HEK293 (cell line): ENCODE measurements around the gene MED14.
A peak's percentile ranks its signal among the peaks of the same experiment; 100 is the strongest.

Experiments
- CTCF ChIA-PET: fragments of 350-600 bp; formaldehyde crosslinking; extraction: SDS; loops from one replicate; lab custom pipeline; 2021; ENCODE audit warnings: antibody characterized with exemption; lab: Yijun Ruan, JAX
- POLR2A ChIA-PET: fragments of 300-600 bp; formaldehyde crosslinking; extraction: SDS; loops from one replicate; lab custom pipeline; 2020; ENCODE audit warnings: antibody characterized with exemption, inconsistent platforms; lab: Yijun Ruan, JAX
- H3K27ac ChIP-seq: fragments of 200-500 bp; sonication (Bioruptor generic); 2 replicates; pipeline ENCODE4 v1.5.1; 2014; ENCODE audit warnings: low read depth, low read length, control low read depth, inconsistent platforms; ENCODE audit errors: extremely low read depth
- H3K36me3 ChIP-seq, 2 experiments: fragments of 200-500 bp in 1 of 2; sonication (Bioruptor generic) in 1 of 2; 1 replicate in 1 of 2; 2 replicates in 1 of 2; pipeline ENCODE4 v1.5.1; 2014 to 2017; ENCODE audit warnings: inconsistent platforms in 2 of 2, low read length in 2 of 2; ENCODE audit not compliant: control insufficient read depth in 2 of 2, insufficient read depth in 1 of 2
- H3K4me1 ChIP-seq: fragments of 200-500 bp; sonication (Bioruptor generic); 2 replicates; pipeline ENCODE4 v1.5.1; 2014; ENCODE audit warnings: mild to moderate bottlenecking, low read length, inconsistent platforms; ENCODE audit not compliant: control insufficient read depth, insufficient read depth
- H3K4me3 ChIP-seq: 2 replicates; pipeline ENCODE4 v1.5.1; 2011; ENCODE audit warnings: low read depth, mild to moderate bottlenecking, control low read depth, low read length, moderate library complexity
- H3K9me3 ChIP-seq: fragments of 200-500 bp; sonication (Bioruptor generic); 2 replicates; pipeline ENCODE4 v1.5.1; 2014; ENCODE audit warnings: low read depth, low read length, inconsistent platforms; ENCODE audit not compliant: control insufficient read depth, insufficient read depth
- GFI1B ChIP-seq: fragments of 450-650 bp; formaldehyde crosslinking; IDR thresholded peaks from 2 replicates; pipeline ENCODE4 v1.5.1; 2016; ENCODE audit warnings: missing biosample characterization, missing genetic modification characterization
- KLF8 ChIP-seq: fragments of 450-650 bp; formaldehyde crosslinking; IDR thresholded peaks from 2 replicates; pipeline ENCODE4 v1.5.1; 2016; ENCODE audit warnings: missing biosample characterization, missing genetic modification characterization
- SCRT1 ChIP-seq: fragments of 450-650 bp; formaldehyde crosslinking; IDR thresholded peaks from 2 replicates; pipeline ENCODE4 v1.5.1; 2016; ENCODE audit warnings: missing biosample characterization, missing genetic modification characterization, borderline replicate concordance
- SCRT2 ChIP-seq: fragments of 450-650 bp; formaldehyde crosslinking; IDR thresholded peaks from 2 replicates; pipeline ENCODE4 v1.5.1; 2016; ENCODE audit warnings: missing biosample characterization, missing genetic modification characterization
- SP3 ChIP-seq: fragments of 450-650 bp; formaldehyde crosslinking; IDR thresholded peaks from 2 replicates; pipeline ENCODE4 v1.5.1; 2016; ENCODE audit warnings: missing biosample characterization, missing genetic modification characterization
- TCF7L2 ChIP-seq: IDR thresholded peaks from 2 replicates; pipeline ENCODE4 v1.6.1; 2011; ENCODE audit warnings: low read depth, mild to moderate bottlenecking, inconsistent platforms, low read length, moderate library complexity, borderline replicate concordance
- TRIM28 ChIP-seq: IDR thresholded peaks from 2 replicates; pipeline ENCODE4 v1.6.1; 2011; ENCODE audit warnings: low read length, control low read depth, borderline replicate concordance
- ZBTB20 ChIP-seq: fragments of 450-650 bp; formaldehyde crosslinking; IDR thresholded peaks from 2 replicates; pipeline ENCODE4 v1.5.1; 2016; ENCODE audit warnings: missing biosample characterization, missing genetic modification characterization
- ZNF146 ChIP-seq: fragments of 450-650 bp; formaldehyde crosslinking; IDR thresholded peaks from 2 replicates; pipeline ENCODE4 v1.5.1; 2016; ENCODE audit warnings: missing biosample characterization, missing genetic modification characterization
- ZNF202 ChIP-seq: fragments of 450-650 bp; formaldehyde crosslinking; IDR thresholded peaks from 2 replicates; pipeline ENCODE4 v1.5.1; 2016; ENCODE audit warnings: missing biosample characterization, missing genetic modification characterization, borderline replicate concordance
- ZNF248 ChIP-seq: fragments of 450-650 bp; formaldehyde crosslinking; IDR thresholded peaks from 2 replicates; pipeline ENCODE4 v1.5.1; 2017; ENCODE audit warnings: missing biosample characterization, missing genetic modification characterization
- ZNF335 ChIP-seq: fragments of 450-650 bp; formaldehyde crosslinking; conservative IDR thresholded peaks from 2 replicates; pipeline ENCODE4 v1.5.1; 2016; ENCODE audit warnings: missing biosample characterization, missing genetic modification characterization
- ZNF521 ChIP-seq: fragments of 450-650 bp; formaldehyde crosslinking; IDR thresholded peaks from 2 replicates; pipeline ENCODE4 v1.5.1; 2017; ENCODE audit warnings: missing biosample characterization, mild to moderate bottlenecking, missing genetic modification characterization
- ZNF677 ChIP-seq: fragments of 450-650 bp; IDR thresholded peaks from 2 replicates; pipeline ENCODE4 v1.5.0; 2018; ENCODE audit warnings: missing biosample characterization, mild to moderate bottlenecking, missing genetic modification characterization, moderate library complexity
- ZNF707 ChIP-seq: fragments of 450-650 bp; formaldehyde crosslinking; IDR thresholded peaks from 2 replicates; pipeline ENCODE4 v1.5.1; 2016; ENCODE audit warnings: missing biosample characterization, missing genetic modification characterization
- ZSCAN30 ChIP-seq: fragments of 450-650 bp; IDR thresholded peaks from 2 replicates; pipeline ENCODE4 v1.5.1; 2018; ENCODE audit warnings: missing biosample characterization, mild to moderate bottlenecking, missing genetic modification characterization, moderate library complexity
- TF ChIP-seq, protein P1 (sequence below): fragments of 450-650 bp; formaldehyde crosslinking; IDR thresholded peaks from 2 replicates; pipeline ENCODE4 v1.5.1; 2017; ENCODE audit warnings: missing biosample characterization, missing genetic modification characterization
- TF ChIP-seq, protein P2 (sequence below): fragments of 450-650 bp; formaldehyde crosslinking; IDR thresholded peaks from 2 replicates; pipeline ENCODE4 v1.5.1; 2016; ENCODE audit warnings: missing biosample characterization, missing genetic modification characterization

Gene MED14

DNA sequence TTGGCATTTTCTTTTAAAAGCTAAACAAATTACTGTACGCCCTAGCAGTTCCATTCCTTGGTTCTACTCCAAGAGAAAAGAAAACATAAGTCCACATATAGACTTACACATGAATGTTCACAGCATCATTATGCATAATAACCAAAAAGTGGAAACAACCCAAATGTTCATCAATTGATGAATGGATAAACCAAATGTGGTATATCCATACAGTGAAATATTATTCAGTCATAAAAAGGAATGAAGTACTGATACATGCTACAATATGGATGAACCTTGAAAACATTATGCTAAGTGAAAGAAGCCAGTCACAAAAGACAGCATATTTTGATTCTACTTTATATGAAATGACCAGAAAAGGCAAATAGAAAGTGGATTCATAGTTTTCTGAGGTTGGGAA lies 36.5 kb downstream of the MED14 start:
- Histone ChIP-seq H3K36me3 (peaks cover 80 to 81% of the 10 kb centered on the region in 2 experiments), H3K27ac (no peak overlapping the region), H3K9me3 (no peaks in the 10 kb centered on the region), H3K4me1 (no peaks in the 10 kb centered on the region), H3K4me3 (no peak overlapping the region)
- TF ChIP-seq, protein P1, sequence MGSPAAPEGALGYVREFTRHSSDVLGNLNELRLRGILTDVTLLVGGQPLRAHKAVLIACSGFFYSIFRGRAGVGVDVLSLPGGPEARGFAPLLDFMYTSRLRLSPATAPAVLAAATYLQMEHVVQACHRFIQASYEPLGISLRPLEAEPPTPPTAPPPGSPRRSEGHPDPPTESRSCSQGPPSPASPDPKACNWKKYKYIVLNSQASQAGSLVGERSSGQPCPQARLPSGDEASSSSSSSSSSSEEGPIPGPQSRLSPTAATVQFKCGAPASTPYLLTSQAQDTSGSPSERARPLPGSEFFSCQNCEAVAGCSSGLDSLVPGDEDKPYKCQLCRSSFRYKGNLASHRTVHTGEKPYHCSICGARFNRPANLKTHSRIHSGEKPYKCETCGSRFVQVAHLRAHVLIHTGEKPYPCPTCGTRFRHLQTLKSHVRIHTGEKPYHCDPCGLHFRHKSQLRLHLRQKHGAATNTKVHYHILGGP (tag by site-specific recombination), result no peak
- TF ChIP-seq ZNF146 (tag by site-specific recombination), result peak; percentile 65
- ChIA-PET POLR2A (no interaction called here), CTCF (no interaction called here)

DNA sequence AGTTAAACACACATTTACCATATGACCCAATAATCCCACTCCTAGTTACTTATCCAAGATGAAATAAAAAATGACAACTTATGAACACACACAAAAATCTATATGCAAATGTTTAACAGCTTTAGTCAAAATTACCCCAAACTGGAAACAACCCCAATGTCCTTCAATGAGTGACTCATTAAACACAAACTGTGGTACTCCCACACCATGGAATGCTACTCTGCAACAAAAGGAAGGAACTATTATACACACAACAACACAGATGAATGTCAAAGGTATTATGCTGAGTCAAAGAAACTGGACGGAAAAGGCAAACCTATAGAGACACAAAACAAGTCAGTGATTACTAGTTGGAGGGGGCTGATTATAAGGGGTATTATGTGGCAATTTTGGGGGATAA lies 40.5 kb downstream of the MED14 start:
- CTCF ChIA-PET, result interaction anchor here (2.3 kb wide), 1 partner anchor 43 kb away, joined by 8 read pairs; no protein-coding TSS in a partner anchor
- Histone ChIP-seq H3K9me3 (no peaks in the 10 kb centered on the region), H3K4me1 (no peaks in the 10 kb centered on the region), H3K27ac (no peak overlapping the region)
- no peak for TF ChIP-seq GFI1B (tag by site-specific recombination)
- TF ChIP-seq, protein P2, sequence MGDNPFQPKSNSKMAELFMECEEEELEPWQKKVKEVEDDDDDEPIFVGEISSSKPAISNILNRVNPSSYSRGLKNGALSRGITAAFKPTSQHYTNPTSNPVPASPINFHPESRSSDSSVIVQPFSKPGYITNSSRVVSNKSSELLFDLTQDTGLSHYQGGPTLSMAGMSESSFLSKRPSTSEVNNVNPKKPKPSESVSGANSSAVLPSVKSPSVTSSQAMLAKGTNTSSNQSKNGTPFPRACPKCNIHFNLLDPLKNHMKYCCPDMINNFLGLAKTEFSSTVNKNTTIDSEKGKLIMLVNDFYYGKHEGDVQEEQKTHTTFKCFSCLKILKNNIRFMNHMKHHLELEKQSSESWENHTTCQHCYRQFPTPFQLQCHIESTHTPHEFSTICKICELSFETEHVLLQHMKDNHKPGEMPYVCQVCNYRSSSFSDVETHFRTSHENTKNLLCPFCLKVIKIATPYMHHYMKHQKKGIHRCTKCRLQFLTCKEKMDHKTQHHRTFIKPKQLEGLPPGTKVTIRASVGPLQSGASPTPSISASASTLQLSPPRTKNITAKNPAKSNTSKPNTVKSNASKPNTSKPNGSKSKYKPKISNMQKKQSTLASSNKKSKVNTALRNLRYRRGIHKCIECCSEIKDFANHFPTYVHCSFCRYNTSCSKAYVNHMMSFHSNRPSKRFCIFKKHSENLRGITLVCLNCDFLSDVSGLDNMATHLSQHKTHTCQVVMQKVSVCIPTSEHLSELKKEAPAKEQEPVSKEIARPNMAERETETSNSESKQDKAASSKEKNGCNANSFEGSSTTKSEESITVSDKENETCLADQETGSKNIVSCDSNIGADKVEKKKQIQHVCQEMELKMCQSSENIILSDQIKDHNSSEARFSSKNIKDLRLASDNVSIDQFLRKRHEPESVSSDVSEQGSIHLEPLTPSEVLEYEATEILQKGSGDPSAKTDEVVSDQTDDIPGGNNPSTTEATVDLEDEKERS, result no peak
- no peak for TF ChIP-seq ZSCAN30 (tag by site-specific recombination)
- TF ChIP-seq ZNF146 (tag by site-specific recombination), result peak; percentile 64; the same call in 1 of the 2 replicates
- TF ChIP-seq, all 188 proteins: peak for 1
- peaks cover 75 to 87% of the 10 kb centered on the region in 2 experiments for H3K36me3 ChIP-seq
- POLR2A ChIA-PET, result no interaction called here
- no peak overlapping the region for H3K4me3 ChIP-seq

DNA sequence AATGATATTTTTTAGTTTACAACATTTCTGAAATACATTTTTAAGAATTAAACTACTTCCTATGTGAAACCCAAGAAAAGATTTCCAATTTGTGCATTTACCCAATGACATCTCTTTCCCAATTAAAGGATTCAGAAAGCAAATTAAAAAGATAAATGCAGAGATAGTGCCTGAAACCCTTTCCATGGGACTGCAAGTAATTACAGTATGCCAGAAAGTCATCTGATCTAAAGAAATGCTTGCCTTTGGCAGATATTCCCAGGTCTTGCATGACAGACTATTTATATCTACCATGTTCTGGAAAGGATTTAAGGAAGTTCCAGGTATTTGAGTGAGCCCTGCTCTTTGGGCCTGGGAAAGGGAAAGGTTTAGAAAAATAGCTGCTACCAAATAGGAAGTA lies 46.4 kb downstream of the MED14 start:
- Histone ChIP-seq H3K36me3 (peaks cover 68 to 74% of the 10 kb centered on the region in 2 experiments), H3K9me3 (no peaks in the 10 kb centered on the region), H3K4me1 (0 out of 2 replicates have a peak, but pooled peaks cover 3% of the 10 kb centered on the region), H3K4me3 (no peak overlapping the region), H3K27ac (no peak overlapping the region)
- ChIA-PET CTCF (interaction anchor here (2.0 kb wide), 1 partner anchor 104 kb away, joined by 6 read pairs; no protein-coding TSS in a partner anchor), POLR2A (no interaction called here)
- TF ChIP-seq ZNF335 (tag by site-specific recombination) (no peak), KLF8 (tag by site-specific recombination) (no peak), TCF7L2 (no peak), ZNF521 (tag by site-specific recombination) (no peak), ZNF707 (tag by site-specific recombination) (no peak), ZNF677 (tag by site-specific recombination) (no peak), ZBTB20 (tag by site-specific recombination) (no peak), SP3 (tag by site-specific recombination) (no peak), ZNF248 (tag by site-specific recombination) (no peak)

DNA sequence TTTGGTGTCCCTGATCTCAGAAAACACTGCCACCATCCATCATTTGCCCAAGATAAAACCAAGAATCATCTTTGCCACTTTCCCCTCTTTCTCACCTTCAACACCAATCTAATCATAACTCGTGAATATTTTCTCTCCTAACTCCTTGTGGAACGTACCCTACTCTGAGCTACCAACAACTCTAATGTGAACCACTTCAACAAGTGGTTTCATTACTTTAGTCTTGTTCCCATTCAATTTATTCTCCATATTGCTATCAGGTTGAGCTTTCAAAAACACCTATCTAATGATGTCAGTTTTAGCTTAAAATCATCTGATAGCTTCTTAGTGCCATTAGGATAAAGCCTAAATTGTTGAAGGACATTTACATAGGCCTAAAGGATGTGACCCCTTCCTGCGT lies 48.2 kb downstream of the MED14 start:
- CTCF ChIA-PET, result interaction anchor here (0.6 to 2.1 kb wide), 4 partner anchors 14 to 107 kb away, joined by 3 to 10 read pairs (median 4); no protein-coding TSS in a partner anchor
- H3K9me3 ChIP-seq, result no peaks in the 10 kb centered on the region
- 0 out of 2 replicates have a peak, but pooled peaks have one; percentile 61 for TF ChIP-seq SCRT1 (tag by site-specific recombination)
- peak; percentile 58; the same call in 1 of the 2 replicates for TF ChIP-seq SCRT2 (tag by site-specific recombination)
- TF ChIP-seq ZNF202 (tag by site-specific recombination), result no peak
- no peak for TF ChIP-seq TRIM28
- POLR2A ChIA-PET, result interaction anchor here (1.3 kb wide), 1 partner anchor 43 kb away, joined by 3 read pairs; no protein-coding TSS in a partner anchor
- H3K27ac ChIP-seq, result no peak overlapping the region
- H3K4me1 ChIP-seq, result 0 out of 2 replicates have a peak, but pooled peaks cover 3% of the 10 kb centered on the region
- peaks cover 54 to 65% of the 10 kb centered on the region in 2 experiments for H3K36me3 ChIP-seq
- H3K4me3 ChIP-seq, result no peak overlapping the region
